Neural cell (in vitro differentiated cells): ENCODE data around the gene GPS1. TPM values are rescaled to one million over a fixed set of nuclear protein-coding genes. Genes with fewer than 3 reads are reported as not detected.

Experiments used
- polyA plus RNA-seq: library from polyadenylated mRNA; depleted of rRNA; stranded (reverse); fragments of >200 nt; gene quantifications from 2 replicates; pipeline ENCODE4 v1.2.3, GENCODE V29; 2014

The GPS1 gene
- polyA plus RNA-seq, 1 donor from 2014 or later, result 170 TPM

Other genes starting within 250 kb of the GPS1 start
- not detected in 2 replicates for gene GCGR, start 247.7 kb upstream of the GPS1 start, polyA plus RNA-seq
- 510 and 524 TPM in 2 replicates for gene MCRIP1, start 218.6 kb upstream of the GPS1 start, polyA plus RNA-seq
- gene PPP1R27, start 216.8 kb upstream of the GPS1 start, polyA plus RNA-seq, result not detected in 2 replicates
- gene P4HB, start 191.4 kb upstream of the GPS1 start, polyA plus RNA-seq, result 82.8 and 99.2 TPM in 2 replicates
- 16.1 and 26.9 TPM in 2 replicates for gene ARHGDIA, start 180.6 kb upstream of the GPS1 start, polyA plus RNA-seq
- 73.3 and 81.4 TPM in 2 replicates for gene ALYREF, start 160.3 kb upstream of the GPS1 start, polyA plus RNA-seq
- 371 and 389 TPM in 2 replicates for gene ANAPC11, start 160.2 kb upstream of the GPS1 start, polyA plus RNA-seq
- 1.3 and 1.7 TPM in 2 replicates for gene NPB, start 149.7 kb upstream of the GPS1 start, polyA plus RNA-seq
- gene PCYT2, start 140.5 kb upstream of the GPS1 start, polyA plus RNA-seq, result 28.9 and 35.3 TPM in 2 replicates
- gene SIRT7, start 133.7 kb upstream of the GPS1 start, polyA plus RNA-seq, result 44.5 and 54.4 TPM in 2 replicates
- 11.8 and 12.4 TPM in 2 replicates for gene MAFG, start 124.2 kb upstream of the GPS1 start, polyA plus RNA-seq
- gene PYCR1, start 114.6 kb upstream of the GPS1 start, polyA plus RNA-seq, result 41.7 and 61.0 TPM in 2 replicates
- gene MYADML2, start 104.7 kb upstream of the GPS1 start, polyA plus RNA-seq, result 1.1 and 1.2 TPM in 2 replicates
- 0.12 TPM in 1 of 2 replicates, not detected in the other for gene NOTUM, start 90.7 kb upstream of the GPS1 start, polyA plus RNA-seq
- gene ASPSCR1, start 74.3 kb upstream of the GPS1 start, polyA plus RNA-seq, result 28.0 and 58.1 TPM in 2 replicates
- gene CENPX, start 29.0 kb upstream of the GPS1 start, polyA plus RNA-seq, result 188 and 205 TPM in 2 replicates
- gene LRRC45, start 28.6 kb upstream of the GPS1 start, polyA plus RNA-seq, result 51.7 and 63.7 TPM in 2 replicates
- gene RAC3, start 20.2 kb upstream of the GPS1 start, polyA plus RNA-seq, result 198 and 211 TPM in 2 replicates
- gene DCXR, start 14.2 kb upstream of the GPS1 start, polyA plus RNA-seq, result 129 and 148 TPM in 2 replicates
- gene RFNG, start 87 bp upstream of the GPS1 start, polyA plus RNA-seq, result 176 and 200 TPM in 2 replicates
- 100 and 115 TPM in 2 replicates for gene DUS1L, start 13.9 kb downstream of the GPS1 start, polyA plus RNA-seq
- gene FASN, start 46.3 kb downstream of the GPS1 start, polyA plus RNA-seq, result 26.4 and 31.5 TPM in 2 replicates
- 70.9 and 78.6 TPM in 2 replicates for gene CCDC57, start 160.9 kb downstream of the GPS1 start, polyA plus RNA-seq
- gene SLC16A3, start 177.1 kb downstream of the GPS1 start, polyA plus RNA-seq, result 0.56 and 0.98 TPM in 2 replicates
- 29.9 and 41.6 TPM in 2 replicates for gene CSNK1D, start 221.8 kb downstream of the GPS1 start, polyA plus RNA-seq